Measurements from ENCODE around the gene KLK3. TPM values are rescaled to one million over a fixed set of nuclear protein-coding genes. Genes with fewer than 3 reads are reported as not detected.
A peak's percentile ranks its signal among the peaks of the same experiment; 100 is the strongest.

The KLK3 gene
- total RNA-seq, 1 experiment from 2014 or later: not detected

DNA sequence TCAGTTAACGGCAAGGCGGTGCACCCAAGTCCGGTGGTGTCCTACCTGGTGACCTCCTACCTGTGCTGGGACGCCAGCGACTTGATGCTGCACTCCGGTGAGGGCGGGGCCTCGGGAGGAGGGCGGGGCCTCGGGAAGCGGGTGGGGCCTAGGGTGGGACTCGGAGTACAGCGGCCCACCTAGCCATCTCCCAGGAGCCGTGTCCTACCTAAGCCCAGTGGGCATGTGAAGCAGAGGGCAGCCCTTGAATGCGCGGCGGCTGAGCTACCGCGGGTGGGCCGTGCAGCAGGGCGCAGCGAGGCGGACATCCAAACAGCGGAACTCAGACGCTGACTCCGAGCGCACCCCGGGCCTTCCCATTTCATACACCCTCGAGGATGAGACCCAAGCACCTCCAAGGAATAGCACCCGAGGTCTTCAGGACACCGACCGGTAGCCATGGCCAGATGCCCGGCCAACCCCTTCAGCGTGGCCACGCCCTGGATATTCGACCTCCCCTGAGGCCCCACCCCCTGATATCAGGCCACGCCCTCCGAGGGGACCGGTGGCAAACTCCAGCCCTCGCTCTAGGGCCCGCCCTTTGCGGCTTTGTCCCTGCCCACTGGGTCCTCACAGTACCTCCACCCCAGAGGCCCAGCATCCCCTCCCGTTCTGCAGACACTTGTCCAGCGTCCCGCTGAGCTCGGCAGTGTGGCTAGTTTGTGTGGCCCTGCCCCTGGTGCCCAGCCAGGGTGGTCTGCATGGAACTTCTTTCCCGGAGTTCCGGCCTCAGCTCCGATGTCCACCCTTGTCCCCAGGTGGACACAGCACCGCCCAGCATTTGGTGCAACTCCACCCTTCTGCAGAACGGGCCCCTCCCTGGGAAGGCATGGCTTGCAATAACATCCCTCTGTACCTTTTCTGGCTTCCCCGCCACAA is 36.5 kb upstream of the KLK3 start:
- Histone ChIP-seq H3K4me2 (ENCODE audit: low read length) (peak overlapping the region; percentile 94), H3K27ac (ENCODE audit: low read depth, low read length) (peak overlapping the region; percentile 59; the same call in 1 of the 2 replicates), H3K9me2 (ENCODE audit: insufficient read depth) (no peaks in the 10 kb centered on the region), H3K79me2 (ENCODE audit: insufficient read depth, low read length) (no peaks in the 10 kb centered on the region), H3K27me3 (ENCODE audit: insufficient read depth, low read length) (no peaks in the 10 kb centered on the region), H3K9ac (ENCODE audit: low read length) (peak overlapping the region; percentile 41; the same call in 1 of the 2 replicates), H4K20me1 (ENCODE audit: insufficient read depth) (no peaks in the 10 kb centered on the region), H2AFZ (ENCODE audit: low read depth, low read length, poor library complexity, severe bottlenecking) (peak overlapping the region; percentile 92), H3K36me3 (ENCODE audit: control insufficient read depth in 1 of 2, insufficient read depth in 2 of 2, low read length in 2 of 2) (no peaks in the 10 kb centered on the region), H3K4me3 (replicated peaks in 1 of 2; ENCODE audit: low read depth in 1 of 2, low read length in 2 of 2) (peak overlapping the region; percentile 51 to 64), H3K9me3 (ENCODE audit: control insufficient read depth in 1 of 2, insufficient read depth in 1 of 2, low read depth in 1 of 2, low read length in 2 of 2) (peaks cover 0 to 7% of the 10 kb centered on the region in 2 experiments; a peak in 1 of 4 replicates), H3K4me1 (ENCODE audit: control insufficient read depth in 1 of 2, insufficient read depth in 2 of 2, low read length in 2 of 2) (peaks cover 24 to 46% of the 10 kb centered on the region in 2 experiments)
- intact Hi-C loops (cut with micrococcal nuclease): no loop called here
- RAD21 ChIA-PET (ENCODE audit: low non-redundant PET in 1 of 2, low total read pairs in 2 of 2, uncharacterized antibody in 2 of 2, unreplicated experiment in 2 of 2): no interaction called here
- BruUV-seq (replicated peaks): no TSS peak
- CTCF ChIA-PET: no interaction called here
- TF ChIP-seq JUND (IDR thresholded peaks at IDR 0.05): no peak
- peak; percentile 54; the same call in 1 of the 2 replicates for TF ChIP-seq POLR2AphosphoS5 (IDR thresholded peaks at IDR 0.05; ENCODE audit: low read depth, low read length)
- TF ChIP-seq EZH2 (IDR thresholded peaks at IDR 0.05): no peak
- ATAC-seq: peak; percentile 93
- POLR2A ChIA-PET: interaction anchor here (1.0 kb wide), 1 partner anchor 14 kb away, joined by 3 read pairs; no protein-coding TSS in a partner anchor
- peak; percentile 48 for DNase-seq (ENCODE audit: low read depth, low spot score)

GRCh38 chr19:50818859-50819472 is 35.7 kb upstream of the KLK3 start:
- Histone ChIP-seq H3K4me1 (ENCODE audit: control insufficient read depth in 1 of 2, insufficient read depth in 2 of 2, low read length in 2 of 2) (peaks cover 24 to 52% of the 10 kb centered on the region in 2 experiments), H3K4me2 (ENCODE audit: low read length) (peak overlapping the region; percentile 94), H2AFZ (ENCODE audit: low read depth, low read length, poor library complexity, severe bottlenecking) (no peak overlapping the region), H3K27ac (ENCODE audit: low read depth, low read length) (no peak overlapping the region; the same call in 1 of the 2 replicates), H4K20me1 (ENCODE audit: insufficient read depth) (no peaks in the 10 kb centered on the region), H3K4me3 (replicated peaks in 1 of 2; ENCODE audit: low read depth in 1 of 2, low read length in 2 of 2) (peak overlapping the region; percentile 51 to 64; a peak in 2 of 4 replicates), H3K9me2 (ENCODE audit: insufficient read depth) (no peaks in the 10 kb centered on the region), H3K9ac (ENCODE audit: low read length) (no peak overlapping the region), H3K36me3 (ENCODE audit: control insufficient read depth in 1 of 2, insufficient read depth in 2 of 2, low read length in 2 of 2) (no peaks in the 10 kb centered on the region), H3K9me3 (ENCODE audit: control insufficient read depth in 1 of 2, insufficient read depth in 1 of 2, low read depth in 1 of 2, low read length in 2 of 2) (peaks cover 0 to 7% of the 10 kb centered on the region in 2 experiments; a peak in 1 of 4 replicates), H3K79me2 (ENCODE audit: insufficient read depth, low read length) (no peaks in the 10 kb centered on the region), H3K27me3 (ENCODE audit: insufficient read depth, low read length) (no peaks in the 10 kb centered on the region)
- intact Hi-C loops (cut with micrococcal nuclease): no loop called here
- ChIA-PET POLR2A (no interaction called here), CTCF (no interaction called here), RAD21 (ENCODE audit: low non-redundant PET in 1 of 2, low total read pairs in 2 of 2, uncharacterized antibody in 2 of 2, unreplicated experiment in 2 of 2) (no interaction called here)
- no peak for DNase-seq (ENCODE audit: low read depth, low spot score)
- TF ChIP-seq RAD21 (IDR thresholded peaks at IDR 0.05; ENCODE audit: low read depth) (no peak), YY1 (IDR thresholded peaks at IDR 0.05; ENCODE audit: extremely low read depth, insufficient replicate concordance, low read depth, low read length) (no peak), ZNF274 (IDR thresholded peaks at IDR 0.05; ENCODE audit: low read depth, low read length) (no peak), CTCF (IDR thresholded peaks at IDR 0.05 in 2 of 3, conservative IDR thresholded peaks at IDR 0.05 in 1 of 3; ENCODE audit: borderline replicate concordance in 1 of 3, insufficient read depth in 1 of 3, low read depth in 2 of 3, low read length in 2 of 3) (no peak), JUND (IDR thresholded peaks at IDR 0.05) (no peak)
- no peak for ATAC-seq
- BruUV-seq (replicated peaks): no TSS peak
